Muscle layer of colon (tissue), 2 donors: ENCODE measurements around the gene KSR2.

Experiments
- H3K27ac ChIP-seq: one replicate; pipeline ENCODE4 v1.7.0; 2013; ENCODE audit warnings: low read depth, mild to moderate bottlenecking, low read length, moderate library complexity
- H3K27me3 ChIP-seq, 2 donors: one replicate each; pipeline ENCODE4 v1.7.0; 2013; ENCODE audit warnings: low read length in 2 of 2, mild to moderate bottlenecking in 2 of 2; ENCODE audit not compliant: insufficient read depth in 2 of 2, control insufficient read depth in 1 of 2
- H3K36me3 ChIP-seq: one replicate; pipeline ENCODE4 v1.7.0; 2013; ENCODE audit warnings: mild to moderate bottlenecking, low read length; ENCODE audit not compliant: insufficient read depth
- H3K4me1 ChIP-seq: one replicate; pipeline ENCODE4 v1.7.0; 2013; ENCODE audit warnings: mild to moderate bottlenecking, low read length; ENCODE audit not compliant: insufficient read depth
- H3K4me3 ChIP-seq, 2 donors: one replicate each; pipeline ENCODE4 v1.7.0; 2013; ENCODE audit warnings: low read length in 2 of 2, low read depth in 1 of 2, mild to moderate bottlenecking in 1 of 2, moderate library complexity in 1 of 2
- H3K9ac ChIP-seq: one replicate; pipeline ENCODE4 v1.7.0; 2013; ENCODE audit warnings: low read length
- H3K9me3 ChIP-seq: one replicate; pipeline ENCODE4 v1.7.0; 2013; ENCODE audit warnings: mild to moderate bottlenecking, low read length
- donor health status: abdominal sarcoma.
- donor health status: Adenocarcinoma of cecum.

Gene KSR2

DNA sequence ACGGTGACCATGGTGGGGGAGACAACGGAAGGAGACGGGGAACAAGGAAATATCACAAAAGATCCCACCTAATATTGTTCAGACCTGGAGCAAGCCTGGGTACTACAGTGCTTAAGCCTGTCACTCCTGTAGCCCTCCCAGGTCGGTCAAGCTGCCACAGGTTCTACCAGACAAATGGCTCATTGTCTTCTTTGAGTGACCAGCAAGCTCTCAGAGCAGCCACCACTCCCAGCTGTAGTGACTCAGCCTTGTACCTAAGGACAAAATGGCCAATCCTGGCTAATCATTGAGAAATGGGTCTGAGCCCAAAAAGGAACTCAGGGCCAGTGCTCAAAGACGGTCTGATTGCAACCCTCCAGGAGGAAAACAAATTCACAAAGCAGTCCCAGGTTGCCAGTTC lies 368.9 kb downstream of the KSR2 start:
- no peaks in the 10 kb centered on the region for H3K9me3 ChIP-seq
- H3K4me3 ChIP-seq = no peak overlapping the region
- H3K36me3 ChIP-seq = no peaks in the 10 kb centered on the region
- H3K4me1 ChIP-seq = no peaks in the 10 kb centered on the region
- no peak overlapping the region for H3K9ac ChIP-seq
- H3K27ac ChIP-seq = no peak overlapping the region
- H3K27me3 ChIP-seq = no peaks in the 10 kb centered on the region

DNA sequence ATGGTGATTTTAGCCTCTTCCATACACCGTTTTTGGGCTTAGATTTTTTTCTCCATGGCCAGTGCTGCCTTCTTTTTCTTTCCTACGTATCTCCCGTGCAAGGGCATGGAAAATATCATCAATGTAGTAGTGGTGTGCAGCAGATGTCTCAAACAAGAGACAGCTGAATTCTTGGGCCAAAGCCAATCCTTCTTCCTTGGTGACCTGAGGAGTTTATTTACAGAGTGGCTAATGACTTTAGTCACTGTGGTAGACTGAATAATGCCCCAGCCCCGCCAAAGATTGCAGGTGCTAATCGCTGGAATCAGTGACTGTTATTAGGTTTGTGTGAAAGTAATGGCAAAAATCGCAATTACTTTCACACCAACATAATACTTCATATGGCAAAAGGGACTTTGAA lies 371.8 kb downstream of the KSR2 start:
- Histone ChIP-seq H3K27ac (no peak overlapping the region), H3K9me3 (no peaks in the 10 kb centered on the region), H3K4me3 (no peak overlapping the region), H3K9ac (no peak overlapping the region), H3K27me3 (no peaks in the 10 kb centered on the region), H3K4me1 (no peaks in the 10 kb centered on the region), H3K36me3 (no peaks in the 10 kb centered on the region)

DNA sequence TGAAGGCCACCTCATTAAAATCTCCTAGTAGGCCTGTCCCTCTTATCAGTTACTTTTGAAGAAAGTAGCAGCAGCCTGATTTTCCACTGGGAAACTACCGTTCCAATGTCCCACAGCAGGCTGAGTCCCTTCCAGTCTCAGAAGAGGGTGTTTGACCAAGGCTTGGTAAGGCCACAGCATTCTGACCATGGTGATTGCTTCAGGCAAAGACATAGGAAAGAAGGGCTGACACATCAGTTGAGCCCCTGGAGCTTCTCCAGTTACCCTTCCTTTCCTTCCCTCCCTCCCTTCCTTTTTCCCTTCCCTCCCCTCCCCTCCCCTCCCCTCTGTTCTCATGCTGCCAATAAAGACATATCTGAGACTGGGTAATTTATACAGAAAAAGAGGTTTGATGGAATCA lies 373.0 kb downstream of the KSR2 start:
- no peaks in the 10 kb centered on the region for H3K27me3 ChIP-seq
- no peak overlapping the region for H3K4me3 ChIP-seq
- no peak overlapping the region for H3K9ac ChIP-seq
- no peak overlapping the region for H3K27ac ChIP-seq
- H3K9me3 ChIP-seq = no peaks in the 10 kb centered on the region
- no peaks in the 10 kb centered on the region for H3K4me1 ChIP-seq
- H3K36me3 ChIP-seq = no peaks in the 10 kb centered on the region

DNA sequence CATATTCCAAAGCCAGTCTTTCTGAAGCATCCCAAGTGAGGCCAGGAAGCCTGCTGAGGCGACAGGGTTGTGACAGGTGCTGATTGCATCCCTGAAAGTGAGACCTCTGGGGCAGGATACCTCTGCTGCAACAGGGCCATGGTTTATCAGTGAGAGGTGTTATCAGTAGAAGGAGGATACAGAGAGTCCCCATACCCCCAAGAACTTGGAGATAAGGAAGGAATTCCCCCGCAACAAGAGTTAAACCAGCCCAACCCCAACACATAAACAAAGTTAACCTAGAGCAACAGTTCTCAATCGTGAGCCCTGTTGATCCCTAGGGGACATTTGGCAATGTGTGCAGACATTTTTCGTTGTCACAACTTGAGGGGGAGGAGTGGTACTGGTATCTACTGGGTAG lies 374.3 kb downstream of the KSR2 start:
- H3K4me1 ChIP-seq = no peaks in the 10 kb centered on the region
- H3K9me3 ChIP-seq = peaks cover 6% of the 10 kb centered on the region
- no peak overlapping the region for H3K9ac ChIP-seq
- no peak overlapping the region for H3K27ac ChIP-seq
- H3K36me3 ChIP-seq = no peaks in the 10 kb centered on the region
- H3K4me3 ChIP-seq = no peak overlapping the region
- no peaks in the 10 kb centered on the region for H3K27me3 ChIP-seq

DNA sequence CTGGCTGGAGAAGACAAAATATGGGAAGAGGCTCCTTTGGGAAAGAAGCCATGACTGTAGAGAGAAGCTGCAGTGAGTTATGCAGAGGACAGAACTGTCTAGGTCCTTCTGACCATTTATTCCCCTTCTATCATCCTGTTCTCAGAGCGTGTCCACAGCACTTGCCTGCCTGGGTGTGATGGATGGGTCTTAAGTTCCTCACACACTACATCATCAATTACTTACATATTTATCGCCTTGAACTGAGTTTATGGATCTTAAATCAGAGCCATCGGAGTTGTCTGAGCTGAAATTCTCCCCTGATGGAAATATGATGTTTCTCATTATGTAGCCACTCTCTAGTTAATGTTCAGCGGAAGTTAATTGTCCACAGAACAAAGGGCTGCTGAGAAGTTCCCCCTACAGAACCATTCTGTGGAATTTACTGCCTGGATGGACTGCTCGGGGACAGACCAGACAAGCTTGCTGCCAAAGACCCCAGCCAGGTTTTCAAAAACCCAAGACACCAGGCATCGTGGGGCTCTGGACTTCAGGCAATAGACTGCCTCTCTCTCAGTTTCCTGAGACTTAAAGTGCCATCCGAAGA lies 374.9 kb downstream of the KSR2 start:
- Histone ChIP-seq H3K9me3 (peaks cover 6% of the 10 kb centered on the region), H3K4me3 (no peak overlapping the region), H3K9ac (no peak overlapping the region), H3K27me3 (no peaks in the 10 kb centered on the region), H3K36me3 (no peaks in the 10 kb centered on the region), H3K4me1 (no peaks in the 10 kb centered on the region), H3K27ac (no peak overlapping the region)

DNA sequence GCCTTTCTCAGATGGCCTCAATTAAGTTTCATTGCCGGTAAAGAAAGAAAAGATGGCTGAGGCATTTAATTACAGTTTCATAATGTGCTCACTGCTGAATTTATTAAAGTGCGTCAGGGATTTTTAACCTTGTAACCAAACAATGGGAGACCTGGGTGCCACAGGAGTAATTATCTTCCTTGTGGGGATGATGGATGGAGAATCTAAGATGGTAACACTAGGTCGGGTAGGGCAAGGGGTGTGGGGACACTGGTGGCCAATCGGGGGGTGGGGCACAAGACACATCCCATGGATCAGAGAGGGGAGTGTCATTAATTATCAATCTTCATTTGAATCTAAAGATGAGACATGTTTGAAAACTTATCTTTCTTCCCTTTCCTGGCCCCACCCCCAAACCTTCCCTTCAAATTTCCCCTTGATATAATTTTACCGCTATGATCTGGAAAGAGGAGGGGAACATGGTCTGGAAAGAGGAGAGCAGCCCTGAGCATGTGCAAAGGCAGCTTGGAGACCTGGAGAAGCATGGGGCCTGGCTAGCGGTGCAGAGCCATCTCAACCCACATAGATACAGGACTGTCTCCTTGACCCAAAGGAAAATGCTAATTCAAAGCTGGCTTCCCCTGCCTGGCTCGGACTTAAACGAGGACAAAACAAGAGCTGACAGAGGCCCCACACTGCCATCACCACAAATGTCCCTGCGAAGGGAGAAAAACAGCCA lies 376.0 kb downstream of the KSR2 start:
- no peaks in the 10 kb centered on the region for H3K36me3 ChIP-seq
- H3K4me3 ChIP-seq = no peak overlapping the region
- no peak overlapping the region for H3K27ac ChIP-seq
- H3K27me3 ChIP-seq = no peaks in the 10 kb centered on the region
- H3K9me3 ChIP-seq = peaks cover 6% of the 10 kb centered on the region
- no peak overlapping the region for H3K9ac ChIP-seq
- H3K4me1 ChIP-seq = no peaks in the 10 kb centered on the region

DNA sequence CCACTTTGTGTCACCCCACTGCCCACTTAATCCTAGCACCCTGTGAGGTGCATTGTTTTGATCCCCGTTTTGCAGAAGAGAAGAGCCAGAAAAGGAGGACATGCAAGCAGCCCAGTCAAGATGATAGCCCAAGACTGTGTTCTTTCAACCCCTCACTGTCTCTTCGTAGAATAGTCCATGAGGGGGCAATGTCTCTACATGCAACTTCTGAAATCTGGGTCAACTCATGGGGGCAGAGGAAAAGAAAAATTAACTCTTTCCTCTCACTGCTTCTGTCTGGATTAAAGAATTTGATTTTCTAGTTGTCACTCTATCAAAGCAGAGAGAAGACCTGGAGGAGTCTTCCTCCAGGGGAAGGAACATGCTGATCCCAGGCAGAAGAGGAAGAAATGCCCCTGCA lies 377.8 kb downstream of the KSR2 start:
- H3K4me1 ChIP-seq = no peaks in the 10 kb centered on the region
- H3K9ac ChIP-seq = no peak overlapping the region
- H3K4me3 ChIP-seq = no peak overlapping the region
- peaks cover 6% of the 10 kb centered on the region for H3K9me3 ChIP-seq
- no peaks in the 10 kb centered on the region for H3K27me3 ChIP-seq
- H3K36me3 ChIP-seq = no peaks in the 10 kb centered on the region
- no peak overlapping the region for H3K27ac ChIP-seq

DNA sequence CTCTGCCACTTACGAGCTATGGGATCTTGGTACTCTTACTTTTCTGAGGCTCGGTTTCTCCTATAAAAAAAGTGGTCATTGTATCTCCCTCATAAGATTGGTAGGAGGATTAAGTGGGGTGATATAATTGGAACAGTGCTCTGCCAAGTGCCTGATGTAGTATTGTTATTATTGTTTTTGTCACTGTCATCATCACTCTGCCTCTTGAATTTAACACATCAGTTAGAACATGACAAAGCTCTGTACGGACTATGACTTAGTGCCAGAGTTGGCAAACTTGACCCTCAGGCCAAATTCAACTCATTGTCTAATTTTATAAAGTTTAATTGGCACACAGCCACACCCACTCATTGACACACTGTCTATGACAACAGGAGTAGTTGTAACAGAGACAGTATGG lies 378.4 kb downstream of the KSR2 start:
- no peaks in the 10 kb centered on the region for H3K27me3 ChIP-seq
- H3K27ac ChIP-seq = no peak overlapping the region
- peaks cover 6% of the 10 kb centered on the region for H3K9me3 ChIP-seq
- H3K4me1 ChIP-seq = no peaks in the 10 kb centered on the region
- H3K9ac ChIP-seq = no peak overlapping the region
- no peaks in the 10 kb centered on the region for H3K36me3 ChIP-seq
- no peak overlapping the region for H3K4me3 ChIP-seq

DNA sequence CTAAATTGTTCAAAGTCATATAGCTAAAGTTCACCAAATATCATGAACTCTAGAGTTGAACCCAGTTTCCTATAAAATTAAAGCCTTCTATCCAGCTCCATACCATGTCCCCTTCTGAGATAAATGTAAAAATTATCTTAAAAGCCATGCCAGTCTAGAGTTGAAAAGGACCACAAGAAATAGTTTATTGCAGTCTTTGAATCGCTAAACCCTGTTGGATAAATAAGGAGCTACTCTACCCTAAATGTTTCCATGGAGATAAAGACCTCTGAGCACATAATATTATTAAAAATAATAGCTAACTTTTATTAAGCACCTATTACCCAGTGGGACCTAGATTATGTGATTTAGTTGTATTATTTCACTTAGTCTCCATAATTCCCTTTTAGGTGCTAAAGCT lies 379.8 kb downstream of the KSR2 start:
- Histone ChIP-seq H3K4me3 (no peak overlapping the region), H3K27me3 (no peaks in the 10 kb centered on the region), H3K4me1 (no peaks in the 10 kb centered on the region), H3K27ac (no peak overlapping the region), H3K9me3 (peaks cover 6% of the 10 kb centered on the region), H3K9ac (no peak overlapping the region), H3K36me3 (no peaks in the 10 kb centered on the region)

DNA sequence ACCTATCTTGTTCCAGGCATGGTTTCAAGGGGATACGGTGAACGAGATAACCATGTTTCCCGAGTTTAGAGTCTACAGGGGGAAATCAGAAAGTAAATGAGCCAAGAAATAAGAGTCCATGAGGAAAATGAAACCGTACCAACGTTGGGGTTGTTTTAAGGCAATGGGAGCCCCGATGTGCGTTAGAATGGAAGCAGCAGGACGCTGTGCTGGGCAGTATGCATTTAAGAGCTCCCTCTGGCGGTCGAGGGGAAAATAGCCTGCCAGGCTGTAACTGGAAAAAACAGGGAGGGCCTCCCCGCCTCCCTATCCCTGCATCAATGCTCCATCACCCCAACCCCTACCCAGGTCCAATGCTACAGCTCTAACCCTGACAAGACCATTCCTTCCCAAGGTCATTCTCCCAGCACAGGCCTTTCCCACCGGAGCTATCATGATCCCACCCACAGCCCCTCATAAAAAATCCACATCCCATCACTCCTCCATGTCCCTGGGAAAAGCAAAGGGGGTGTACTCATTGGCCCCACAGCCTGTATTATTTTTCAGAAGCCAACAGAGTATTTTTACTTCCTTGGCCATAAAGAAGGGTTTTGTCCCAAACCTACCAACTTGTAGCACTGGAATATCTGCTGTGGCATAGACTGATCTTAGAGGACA lies 381.0 kb downstream of the KSR2 start:
- H3K4me3 ChIP-seq = no peak overlapping the region
- no peak overlapping the region for H3K27ac ChIP-seq
- no peak overlapping the region for H3K9ac ChIP-seq
- H3K9me3 ChIP-seq = peaks cover 6% of the 10 kb centered on the region
- H3K4me1 ChIP-seq = no peaks in the 10 kb centered on the region
- H3K27me3 ChIP-seq = no peaks in the 10 kb centered on the region
- no peaks in the 10 kb centered on the region for H3K36me3 ChIP-seq

DNA sequence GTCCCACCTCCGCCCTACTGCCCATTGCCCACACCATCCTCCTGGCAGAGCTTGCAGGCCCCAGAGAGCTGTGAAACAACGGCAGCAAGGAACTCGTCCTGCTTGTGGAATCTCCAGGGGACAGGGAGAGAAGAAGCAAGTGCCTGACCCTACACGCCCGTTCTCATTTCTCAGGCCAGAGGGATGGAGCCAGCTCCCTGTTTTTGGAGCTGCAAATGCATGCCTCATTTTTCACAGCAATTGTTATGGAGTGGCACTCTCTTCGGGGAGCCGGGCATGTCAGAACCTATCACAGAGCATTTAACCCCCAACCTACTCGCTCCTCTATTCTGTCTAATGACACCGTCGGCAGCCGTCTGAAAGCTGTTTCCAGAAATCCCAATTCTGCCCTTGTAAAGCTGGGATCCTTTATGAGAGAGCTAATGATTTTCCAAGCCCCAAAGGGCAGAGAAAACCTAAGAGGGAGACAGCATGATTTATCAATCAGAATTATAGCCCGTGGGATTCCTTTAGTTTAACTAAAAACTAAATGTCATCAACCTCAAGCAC lies 385.0 kb downstream of the KSR2 start:
- H3K4me1 ChIP-seq = no peaks in the 10 kb centered on the region
- no peaks in the 10 kb centered on the region for H3K36me3 ChIP-seq
- no peaks in the 10 kb centered on the region for H3K27me3 ChIP-seq
- H3K4me3 ChIP-seq = no peak overlapping the region
- no peak overlapping the region for H3K27ac ChIP-seq
- no peaks in the 10 kb centered on the region for H3K9me3 ChIP-seq
- H3K9ac ChIP-seq = no peak overlapping the region
